NCI-H2081 treated with DMSO at 0.1 percent for 48 hours (cell line): ENCODE measurements around the gene BARX2.

ENCODE experiments used
- DNase-seq: peaks from one replicate; lab custom pipeline; 2025; lab: John Stamatoyannopoulos, UW

The BARX2 gene

GRCh38 chr11:129402206-129403171 is 26.8 kb downstream of the BARX2 start:
- DNase-seq = no peak

GRCh38 chr11:129404731-129405130 is 29.1 kb downstream of the BARX2 start:
- DNase-seq = no peak

DNA sequence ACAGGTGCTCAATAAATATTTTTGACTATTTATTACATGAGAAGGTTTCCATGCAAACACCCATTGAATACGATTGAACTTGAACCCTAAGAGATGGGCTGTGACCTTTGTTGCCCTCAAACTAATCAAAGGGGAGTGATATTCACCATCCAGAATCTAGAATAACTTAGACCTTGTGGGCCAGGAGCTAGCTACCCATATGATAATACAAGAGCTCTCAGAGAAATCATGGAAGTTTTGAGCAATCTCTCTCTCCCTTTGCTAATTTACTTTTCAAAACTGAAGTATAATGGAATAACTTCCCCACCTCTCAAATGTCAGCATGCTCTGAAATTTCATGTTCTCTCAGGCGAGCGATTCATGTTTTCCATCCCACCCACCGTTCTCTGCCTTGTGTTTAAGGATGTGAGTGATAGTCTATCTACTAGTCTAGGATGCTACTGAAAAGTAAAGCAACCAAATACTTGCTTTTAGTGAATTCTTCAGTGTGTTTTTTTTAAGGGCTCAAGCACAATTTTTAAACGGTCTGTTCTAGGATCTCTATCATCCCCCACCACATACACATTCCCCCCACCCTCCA is 33.3 kb downstream of the BARX2 start:
- no peak for DNase-seq

DNA sequence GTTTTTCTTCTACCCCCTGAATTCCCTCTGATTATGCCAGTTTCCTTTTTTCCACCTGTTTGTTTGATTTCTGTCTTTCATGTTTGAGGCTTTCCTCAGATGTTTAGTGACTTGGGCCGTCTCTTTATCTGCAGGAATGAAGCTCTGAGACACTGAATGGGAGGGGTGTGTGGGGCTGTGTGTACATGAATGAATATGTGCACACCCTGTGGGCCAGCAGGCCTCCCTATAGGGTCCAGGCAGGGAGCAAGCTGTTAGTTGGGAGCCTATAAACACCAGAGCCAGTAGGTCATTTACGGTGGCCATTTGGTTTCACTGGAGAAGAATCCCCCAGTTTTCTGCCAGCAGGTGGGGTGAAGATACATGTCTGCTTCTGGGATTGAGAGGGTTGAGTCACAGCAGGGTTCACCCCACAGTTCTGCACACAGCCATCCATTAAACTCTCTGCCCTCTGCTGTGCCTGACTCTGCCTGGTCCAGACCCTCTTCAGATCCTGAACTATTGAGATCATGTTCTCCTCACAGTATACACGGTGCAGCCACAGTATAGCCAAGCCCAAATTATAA is 34.8 kb downstream of the BARX2 start:
- no peak for DNase-seq

GRCh38 chr11:129412494-129412893 is 36.8 kb downstream of the BARX2 start:
- no peak for DNase-seq

DNA sequence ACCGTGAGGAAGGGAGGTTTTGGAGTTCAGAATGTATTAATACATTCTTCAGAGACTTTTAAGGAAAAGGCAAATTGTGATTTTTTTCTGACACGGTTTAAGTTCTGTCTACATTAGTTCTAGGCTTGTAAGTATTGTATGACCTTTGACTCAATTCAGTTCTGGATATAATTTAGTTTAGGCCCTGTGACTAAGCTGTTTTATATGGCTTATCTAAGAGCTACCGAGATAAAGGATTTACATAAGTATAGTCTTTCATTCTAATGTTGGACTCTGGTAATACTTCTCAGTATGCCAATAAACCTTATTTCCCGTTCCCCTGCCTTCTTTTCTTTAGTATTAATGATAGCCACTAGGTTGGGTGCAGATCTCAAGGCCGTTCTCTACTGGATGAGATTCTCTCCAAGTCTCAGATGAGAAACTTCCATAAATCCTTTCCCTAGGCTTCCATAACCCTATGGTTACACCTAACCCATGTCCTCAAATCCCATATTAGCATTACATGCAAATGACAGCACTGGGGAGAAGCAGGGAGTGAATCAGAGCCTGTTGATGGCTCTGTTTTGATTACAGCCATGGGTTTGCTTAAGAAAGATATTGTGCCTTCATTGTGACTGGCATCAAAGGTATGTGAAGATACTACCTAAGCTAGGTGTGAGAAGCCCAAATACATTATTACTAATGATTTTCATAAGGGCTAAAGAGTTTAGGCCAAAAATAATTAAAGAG is 38.7 kb downstream of the BARX2 start:
- DNase-seq = no peak

DNA sequence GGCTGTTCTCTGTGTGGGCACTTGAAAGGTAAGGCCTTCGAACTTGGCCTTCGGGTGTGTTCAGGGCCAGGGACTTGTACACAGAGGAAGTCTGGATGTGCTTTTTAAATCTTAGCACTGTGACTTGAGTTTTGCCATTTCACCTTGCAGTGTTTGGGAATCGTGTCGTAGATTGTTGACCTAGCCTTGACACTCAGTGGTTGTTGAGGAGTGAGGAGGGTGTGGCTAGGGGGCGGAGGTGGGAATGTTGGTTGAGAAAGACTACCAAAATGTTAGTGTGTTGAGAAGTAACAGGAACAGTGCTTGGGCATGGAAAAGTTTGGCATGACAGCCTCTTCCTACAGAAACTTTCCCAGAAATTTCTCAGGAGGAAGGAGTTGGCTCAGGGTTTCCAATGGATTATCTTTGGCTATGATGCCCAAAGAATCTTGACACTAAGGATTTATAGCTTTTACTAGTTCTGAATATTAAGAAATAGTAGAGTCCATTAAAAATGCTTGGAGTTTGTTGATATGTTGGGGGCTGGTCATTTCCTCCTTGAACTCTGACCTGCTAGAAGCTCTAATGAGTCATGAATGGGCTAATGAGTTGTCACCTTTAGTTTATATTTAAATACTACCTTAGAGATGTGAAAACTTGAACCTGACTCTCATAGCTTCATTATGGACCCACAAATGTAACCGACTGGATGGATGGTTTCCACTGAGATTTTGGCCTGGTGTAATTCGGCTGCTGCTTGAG is 40.6 kb downstream of the BARX2 start:
- DNase-seq = no peak

- DNase-seq = no peak
These were observed 41.8 kb downstream of the BARX2 start for GRCh38 chr11:129417458-129417857.

DNA sequence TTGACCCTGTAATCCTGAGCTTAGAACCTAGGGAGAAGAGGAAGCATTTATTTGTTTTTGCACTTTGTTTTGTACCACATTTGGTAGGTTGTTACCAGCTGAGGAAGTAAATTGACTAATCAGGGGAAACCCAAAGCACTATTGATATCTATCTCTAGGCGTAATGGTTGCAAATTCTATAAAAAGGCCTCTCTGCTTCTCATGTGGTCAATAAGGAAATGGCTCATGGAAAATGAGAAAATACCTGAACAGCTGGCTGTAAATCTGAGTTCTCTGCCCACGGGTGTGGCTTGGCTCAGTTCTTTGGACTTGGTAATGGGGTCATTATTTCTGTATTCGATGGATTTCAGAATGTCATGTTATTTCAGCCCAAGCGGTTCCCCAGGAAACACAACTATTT is 42.4 kb downstream of the BARX2 start:
- DNase-seq = no peak

GRCh38 chr11:129419386-129419785 is 43.7 kb downstream of the BARX2 start:
- no peak for DNase-seq

- no peak for DNase-seq
These were observed 47.8 kb downstream of the BARX2 start for GRCh38 chr11:129423426-129423825.

GRCh38 chr11:129425214-129425613 is 49.6 kb downstream of the BARX2 start:
- DNase-seq = no peak

DNA sequence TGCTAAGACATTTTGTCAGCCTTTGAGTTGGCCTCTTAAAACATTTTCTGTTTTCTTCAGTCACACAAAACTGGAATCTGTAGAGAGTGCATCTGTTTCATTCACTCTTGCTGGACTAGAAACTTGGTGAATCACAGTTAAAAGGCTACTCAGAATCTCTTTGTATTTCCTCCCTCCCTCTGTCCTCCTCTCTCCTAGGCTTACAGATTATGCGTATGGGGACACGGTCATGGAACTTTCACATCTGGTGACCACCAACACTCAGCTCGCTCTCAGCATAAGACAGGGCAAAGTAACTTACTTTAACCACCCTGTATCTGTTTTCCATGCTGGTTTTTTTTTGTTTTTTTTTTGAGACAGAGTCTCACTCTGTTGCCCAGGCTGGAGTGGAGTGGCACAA is 50.4 kb downstream of the BARX2 start:
- no peak for DNase-seq

DNA sequence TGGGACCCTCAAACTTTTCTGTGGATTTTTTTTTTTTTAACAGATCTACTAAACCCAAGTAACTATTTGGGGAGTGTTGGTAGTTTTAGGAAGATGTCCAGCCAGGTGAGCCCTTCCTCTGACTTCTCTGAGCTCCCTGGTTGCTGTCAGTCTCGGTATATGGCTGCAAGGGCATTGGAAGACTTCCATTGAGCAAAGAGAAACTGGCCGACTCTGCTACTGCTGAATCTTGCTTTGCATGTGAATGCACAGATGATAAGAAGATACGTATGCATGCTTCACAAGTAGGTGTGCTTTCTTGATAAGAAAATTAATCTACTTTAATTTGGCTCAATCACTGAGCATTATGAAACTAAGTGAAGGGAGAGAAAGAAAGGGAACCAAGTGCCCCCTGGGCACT is 51.1 kb downstream of the BARX2 start:
- DNase-seq = no peak

DNA sequence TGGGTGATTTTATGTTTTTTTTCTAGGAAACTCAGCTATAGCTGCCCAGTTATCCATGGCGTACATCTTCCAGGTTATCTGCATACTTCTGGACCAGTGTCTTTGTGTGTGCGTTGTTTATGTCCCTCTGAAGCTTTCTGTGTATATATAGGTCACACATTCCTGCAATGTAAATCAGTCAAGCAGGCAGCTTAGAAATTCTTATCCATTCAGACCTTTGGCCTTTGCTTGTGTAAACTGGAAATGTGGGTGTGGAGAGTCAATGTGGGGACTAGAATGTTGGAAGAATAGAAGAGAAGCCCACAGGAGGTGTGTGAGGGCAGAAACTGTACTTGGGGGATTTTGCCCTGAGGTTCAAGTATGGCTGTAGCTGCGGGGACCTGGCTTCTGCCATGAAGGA is 51.7 kb downstream of the BARX2 start:
- DNase-seq = no peak

DNA sequence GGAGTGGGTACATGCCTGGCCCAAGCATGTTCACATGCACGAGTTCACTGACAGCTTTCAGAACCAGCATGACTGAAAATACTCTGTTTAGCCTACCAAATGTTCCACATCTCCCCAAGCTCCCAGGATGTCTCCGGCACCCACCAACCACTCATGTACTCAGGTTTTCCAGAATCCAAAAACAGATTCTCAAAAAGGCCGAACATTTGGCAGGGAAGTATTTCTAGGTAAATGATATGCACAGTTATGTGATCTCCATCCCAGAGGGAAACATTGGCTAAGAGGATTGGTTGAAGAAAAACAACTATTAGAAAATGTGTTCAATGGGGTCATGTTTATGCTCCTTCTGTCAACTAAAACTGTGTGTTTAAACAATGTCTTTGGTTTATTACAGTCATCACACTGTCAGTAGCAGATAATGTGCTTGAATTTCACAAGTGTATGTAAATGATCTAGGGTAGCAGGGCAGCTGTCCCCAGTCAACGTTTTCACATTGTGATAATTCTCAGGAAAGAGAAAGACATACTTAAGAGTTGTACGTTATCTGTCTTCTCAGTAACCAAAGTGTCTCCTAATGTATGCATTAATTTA is 52.3 kb downstream of the BARX2 start:
- DNase-seq = no peak

DNA sequence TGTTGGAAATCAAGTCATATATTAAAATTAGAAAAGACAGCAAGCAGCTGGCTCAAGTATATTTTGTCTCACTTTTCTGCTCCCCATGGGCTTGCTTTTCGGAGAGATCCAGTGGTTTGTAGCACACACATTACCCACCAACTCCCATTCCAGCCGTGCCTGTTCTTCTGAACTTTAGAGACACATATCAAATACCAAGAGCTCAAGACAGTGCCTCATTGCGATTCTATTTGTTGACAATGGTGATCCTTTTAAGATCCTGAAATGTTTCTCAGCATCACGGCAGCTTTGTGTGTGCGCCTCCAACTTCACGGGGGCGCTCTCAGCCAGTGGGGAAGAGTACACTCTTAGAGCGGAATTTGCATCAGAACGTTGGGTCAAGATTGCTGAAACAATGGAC is 52.9 kb downstream of the BARX2 start:
- DNase-seq = no peak

GRCh38 chr11:129434641-129435498 is 59.2 kb downstream of the BARX2 start:
- DNase-seq = no peak

DNA sequence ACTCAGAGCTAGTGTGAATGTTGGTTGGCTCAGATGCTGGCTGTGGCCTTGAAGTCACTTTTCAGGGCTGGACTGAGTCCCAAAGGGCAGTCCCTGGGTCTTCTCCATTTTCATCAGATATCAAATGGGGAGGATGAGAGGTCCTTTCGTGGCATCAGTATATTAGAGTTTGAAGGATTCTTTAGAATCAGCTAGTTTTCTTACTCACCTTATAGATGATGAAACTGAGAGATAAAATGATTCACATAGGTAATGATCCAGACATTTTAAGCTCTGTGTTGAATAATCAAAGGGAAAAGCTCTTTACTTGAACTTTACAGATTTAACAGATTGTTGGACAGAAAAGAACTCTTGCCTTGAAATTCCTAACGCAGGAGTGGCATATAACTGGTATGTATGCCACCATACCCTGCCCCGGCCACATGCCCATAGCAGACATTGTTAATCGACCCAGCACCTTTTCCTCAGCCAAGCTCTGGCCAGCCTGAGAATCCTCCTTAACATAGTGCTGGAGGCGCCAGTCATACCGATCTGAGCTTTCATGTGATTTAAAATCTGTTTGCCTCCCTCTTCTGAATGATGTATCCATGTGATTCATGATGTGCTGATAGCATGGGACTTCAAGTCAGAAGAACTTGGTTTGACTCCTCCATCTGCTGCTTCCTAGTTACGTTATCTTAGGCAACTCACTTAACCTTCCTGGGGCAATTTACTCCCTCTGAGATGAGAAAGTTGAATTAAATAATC is 60.0 kb downstream of the BARX2 start:
- DNase-seq = no peak

DNA sequence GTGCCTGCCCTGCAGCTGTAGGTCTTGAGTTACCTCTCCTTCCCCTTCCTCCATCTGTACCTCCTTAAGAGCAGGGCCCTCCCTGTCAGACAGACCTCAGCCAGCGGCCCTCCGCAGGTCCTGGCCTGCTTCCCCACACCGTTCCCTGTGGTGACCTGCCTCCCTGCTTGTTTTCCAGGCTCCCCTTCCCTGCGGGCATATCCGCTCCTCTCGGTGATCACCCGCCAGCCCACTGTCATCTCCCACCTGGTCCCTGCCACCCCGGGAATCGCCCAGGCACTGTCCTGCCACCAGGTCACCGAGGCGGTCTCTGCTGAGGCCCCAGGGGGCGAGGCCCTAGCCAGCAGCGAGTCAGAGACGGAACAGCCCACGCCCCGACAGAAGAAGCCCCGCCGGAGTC is 60.9 kb downstream of the BARX2 start:
- DNase-seq = no peak
